Activated CD4-positive, alpha-beta memory T cell treated with anti-CD3 and anti-CD28 coated beads for 36 hours (primary cell): ENCODE data around the gene SLC48A1. TPM values are rescaled to one million over a fixed set of nuclear protein-coding genes. Genes with fewer than 3 reads are reported as not detected.

Source experiments
- CTCF ChIA-PET: fragments of 350-600 bp; sonication (Branson Sonifier 250); formaldehyde crosslinking; loops from one replicate; lab custom pipeline; 2021; ENCODE audit warnings: antibody characterized with exemption, inconsistent platforms; lab: Charles Lee
- POLR2A ChIA-PET: fragments of 350-600 bp; sonication (Branson Sonifier 250); formaldehyde crosslinking; loops from one replicate; lab custom pipeline; 2021; ENCODE audit warnings: antibody characterized with exemption; lab: Charles Lee
- DNase-seq: peaks from one replicate; pipeline ENCODE4 v3.0.0-alpha.2; 2020
- H3K27ac Mint-ChIP-seq: one replicate; pipeline ENCODE4 v1.8.0; 2021; ENCODE audit warnings: mixed read lengths
- H3K27me3 Mint-ChIP-seq: one replicate; pipeline ENCODE4 v1.8.0; 2021; ENCODE audit warnings: mixed read lengths
- H3K36me3 Mint-ChIP-seq: one replicate; pipeline ENCODE4 v1.8.0; 2021; ENCODE audit warnings: mixed read lengths
- H3K4me1 Mint-ChIP-seq: one replicate; pipeline ENCODE4 v1.8.0; 2021; ENCODE audit warnings: low read depth, mixed read lengths
- H3K4me3 Mint-ChIP-seq: one replicate; pipeline ENCODE4 v1.8.0; 2021; ENCODE audit warnings: mild to moderate bottlenecking, mixed read lengths
- H3K9me3 Mint-ChIP-seq: one replicate; pipeline ENCODE4 v1.8.0; 2021; ENCODE audit warnings: mixed read lengths
- intact Hi-C: fragments of 100-400 bp; cut with micrococcal nuclease; formaldehyde crosslinking; loops from one replicate; pipeline ENCODE4 v1.15.1; 2023
- total RNA-seq, 2 experiments: library from RNA; stranded (reverse); gene quantifications; one replicate each; pipeline ENCODE4 v1.2.3, GENCODE V29; 2021

Gene SLC48A1
- total RNA-seq, 2 experiments from 2014 or later, result 13.7 to 16.2 TPM

- Mint-ChIP-seq H3K4me3 (peak within 1 kb of the TSS; percentile 68), H3K27ac (no peak within 1 kb of the TSS), H3K27me3 (no peaks in the 10 kb centered on the region), H3K4me1 (peaks cover 46% of the 10 kb centered on the region), H3K36me3 (no peaks in the 10 kb centered on the region), H3K9me3 (no peaks in the 10 kb centered on the region)
- intact Hi-C loops, result loop anchor here (5.0 kb wide), 1 partner anchor 78 kb away; no protein-coding TSS in a partner anchor
- CTCF ChIA-PET, result interaction anchor here (0.9 to 14.4 kb wide), 13 partner anchors 9 to 127 kb away, joined by 3 to 361 read pairs (median 6); partner anchors contain the start of genes RPAP3 and SLC48A1
- DNase-seq, result peak; percentile 86
- POLR2A ChIA-PET, result interaction anchor here (1.0 to 1.1 kb wide), 2 partner anchors 18 to 74 kb away, joined by 3 to 4 read pairs; no protein-coding TSS in a partner anchor
Measured at GRCh38 chr12:47758834-47759690, 14.0 kb upstream of the SLC48A1 start, which contains the start of gene RAPGEF3. RAPGEF3 (minus strand) TSS chr12:47758880; CDS start chr12:47758556, 324 bp downstream.

DNA sequence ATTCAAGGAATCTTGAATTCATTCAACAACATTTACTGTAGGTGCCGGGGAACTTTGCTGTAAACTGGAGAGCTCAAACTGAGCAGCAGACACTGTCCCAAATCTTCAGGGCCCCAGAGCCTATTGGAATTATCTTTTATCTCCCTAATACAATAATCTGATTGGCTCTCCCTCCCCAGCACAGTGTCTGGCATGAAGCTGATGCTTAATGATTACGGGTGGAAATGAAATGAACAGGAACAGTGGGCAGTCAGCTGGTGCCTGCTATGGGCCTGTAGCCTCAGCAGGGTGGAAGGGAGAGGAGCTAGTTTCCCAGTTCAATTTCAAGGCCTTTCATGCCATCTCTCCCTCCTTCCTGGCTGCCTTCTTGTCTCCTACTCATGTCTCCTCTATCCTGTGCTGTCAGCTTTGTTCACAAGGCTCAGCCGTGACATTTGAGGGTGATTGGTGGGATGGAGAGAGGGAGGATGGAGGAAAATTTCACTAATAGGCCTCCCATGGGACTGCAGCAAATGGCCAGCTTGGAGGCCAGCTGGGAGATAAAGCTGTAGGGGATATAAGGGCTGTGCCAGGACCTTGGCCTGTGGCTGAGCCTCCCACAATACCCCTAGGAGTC is 10.1 kb upstream of the SLC48A1 start:
- intact Hi-C loops, result no loop called here
- CTCF ChIA-PET, result interaction anchor here (1.1 to 14.4 kb wide), 4 partner anchors 16 to 76 kb away, joined by 3 to 361 read pairs (median 8); no protein-coding TSS in a partner anchor
- Mint-ChIP-seq H3K4me1 (peaks cover 11% of the 10 kb centered on the region), H3K9me3 (no peaks in the 10 kb centered on the region), H3K4me3 (no peak overlapping the region), H3K27ac (no peak overlapping the region), H3K27me3 (no peaks in the 10 kb centered on the region), H3K36me3 (no peaks in the 10 kb centered on the region)
- no peak for DNase-seq
- POLR2A ChIA-PET, result interaction anchor here (0.9 kb wide), 1 partner anchor 14 kb away, joined by 3 read pairs; no protein-coding TSS in a partner anchor

- no peak for DNase-seq
- H3K27ac Mint-ChIP-seq, result no peak overlapping the region
- no peaks in the 10 kb centered on the region for H3K27me3 Mint-ChIP-seq
- H3K4me1 Mint-ChIP-seq, result peaks cover 6% of the 10 kb centered on the region
- POLR2A ChIA-PET, result interaction anchor here (0.9 kb wide), 1 partner anchor 14 kb away, joined by 3 read pairs; no protein-coding TSS in a partner anchor
- no peaks in the 10 kb centered on the region for H3K9me3 Mint-ChIP-seq
- no peak overlapping the region for H3K4me3 Mint-ChIP-seq
- CTCF ChIA-PET, result interaction anchor here (1.1 to 14.4 kb wide), 4 partner anchors 16 to 75 kb away, joined by 3 to 361 read pairs (median 8); no protein-coding TSS in a partner anchor
- intact Hi-C loops, result no loop called here
- no peaks in the 10 kb centered on the region for H3K36me3 Mint-ChIP-seq
Measured at GRCh38 chr12:47763481-47764346, 9.3 kb upstream of the SLC48A1 start.

DNA sequence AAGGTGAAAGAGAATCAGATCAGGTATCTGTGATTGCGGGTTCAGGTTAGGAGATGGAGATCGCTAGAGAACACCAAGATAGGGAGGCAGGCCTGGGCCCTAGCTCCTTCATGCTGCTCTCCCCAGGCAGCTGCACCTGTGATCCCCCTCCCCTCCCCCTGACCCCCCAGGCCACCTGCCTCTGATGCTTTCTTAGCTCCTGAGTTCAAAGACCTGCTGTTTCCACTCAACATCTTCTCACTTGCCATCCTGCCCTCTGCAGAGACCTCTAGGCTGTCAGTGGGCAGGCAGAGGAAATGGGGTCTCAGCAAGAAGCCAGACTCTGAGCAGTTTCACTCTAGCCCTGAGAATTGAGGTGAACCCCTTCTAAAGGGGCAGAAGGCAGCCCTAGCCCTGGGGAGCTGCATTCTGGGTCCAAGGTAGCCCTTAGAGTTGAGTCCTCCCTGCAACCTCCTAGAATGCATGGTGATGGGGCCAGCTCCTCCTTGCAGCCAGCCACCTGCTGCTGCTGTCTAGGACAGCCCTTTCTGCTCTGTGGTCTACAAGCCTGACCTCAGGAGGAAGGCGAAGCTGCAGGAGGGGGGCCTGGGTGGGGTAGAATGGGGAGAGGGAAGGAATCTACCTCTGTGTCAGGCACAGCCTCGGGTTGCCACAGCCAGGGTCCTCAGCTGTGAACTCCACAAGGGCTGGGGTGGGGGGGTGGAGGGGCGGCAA is 6.4 kb upstream of the SLC48A1 start:
- H3K36me3 Mint-ChIP-seq, result no peaks in the 10 kb centered on the region
- H3K4me1 Mint-ChIP-seq, result no peaks in the 10 kb centered on the region
- POLR2A ChIA-PET, result interaction anchor here (0.6 to 3.6 kb wide), 10 partner anchors 9 to 71 kb away, joined by 3 to 19 read pairs (median 3); no protein-coding TSS in a partner anchor
- CTCF ChIA-PET, result interaction anchor here (0.9 to 18.6 kb wide), 33 partner anchors 10 to 139 kb away, joined by 3 to 837 read pairs (median 7); partner anchors contain the start of genes ENDOU, RAPGEF3 and RPAP3
- H3K27me3 Mint-ChIP-seq, result no peaks in the 10 kb centered on the region
- no peak overlapping the region for H3K27ac Mint-ChIP-seq
- intact Hi-C loops, result loop anchor here (1.0 kb wide), 2 partner anchors 22 to 51 kb away; no protein-coding TSS in a partner anchor
- H3K4me3 Mint-ChIP-seq, result no peak overlapping the region
- no peak for DNase-seq
- H3K9me3 Mint-ChIP-seq, result no peaks in the 10 kb centered on the region

DNA sequence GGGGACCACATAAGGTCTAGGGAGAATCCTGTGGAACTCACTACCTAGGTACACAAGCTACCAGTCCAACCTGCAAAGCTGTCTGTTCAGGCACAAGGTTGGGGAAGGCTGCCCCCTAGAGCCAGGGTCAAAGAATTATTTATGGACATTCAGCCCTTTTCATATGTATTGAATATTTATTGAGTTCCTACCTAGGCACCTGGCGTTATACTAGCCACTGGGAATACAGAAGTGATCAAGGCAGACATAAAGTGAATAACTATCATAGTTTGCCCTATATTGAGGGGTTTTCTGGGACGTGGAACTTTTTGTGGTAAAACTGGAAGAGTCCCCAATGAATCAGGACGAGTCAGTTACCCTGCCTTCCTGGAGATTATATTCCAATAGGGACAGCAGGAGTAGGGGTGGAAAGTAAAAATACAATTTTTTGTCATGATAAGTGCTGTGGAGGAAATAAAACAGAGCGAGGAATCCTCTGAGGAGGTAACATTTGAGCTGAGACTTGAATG is 5.8 kb upstream of the SLC48A1 start:
- Mint-ChIP-seq H3K36me3 (no peaks in the 10 kb centered on the region), H3K4me1 (no peaks in the 10 kb centered on the region), H3K27me3 (no peaks in the 10 kb centered on the region), H3K9me3 (no peaks in the 10 kb centered on the region), H3K27ac (no peak overlapping the region), H3K4me3 (no peak overlapping the region)
- CTCF ChIA-PET, result interaction anchor here (0.7 to 18.6 kb wide), 34 partner anchors 9 to 139 kb away, joined by 3 to 837 read pairs (median 7); partner anchors contain the start of genes ENDOU, RAPGEF3 and RPAP3
- POLR2A ChIA-PET, result interaction anchor here (0.6 to 3.6 kb wide), 10 partner anchors 10 to 70 kb away, joined by 3 to 19 read pairs (median 3); no protein-coding TSS in a partner anchor
- DNase-seq, result peak; percentile 86
- intact Hi-C loops, result loop anchor here (1.0 kb wide), 2 partner anchors 23 to 52 kb away; no protein-coding TSS in a partner anchor

GRCh38 chr12:47768323-47768811 is 4.7 kb upstream of the SLC48A1 start:
- CTCF ChIA-PET, result interaction anchor here (0.6 to 18.6 kb wide), 21 partner anchors 8 to 1582 kb away, joined by 3 to 837 read pairs (median 8); partner anchors contain the start of genes ENDOU and RAPGEF3
- DNase-seq, result no peak
- Mint-ChIP-seq H3K27ac (no peak overlapping the region), H3K27me3 (no peaks in the 10 kb centered on the region), H3K4me3 (no peak overlapping the region), H3K4me1 (peaks cover 2% of the 10 kb centered on the region), H3K36me3 (no peaks in the 10 kb centered on the region), H3K9me3 (no peaks in the 10 kb centered on the region)
- POLR2A ChIA-PET, result interaction anchor here (0.8 to 3.6 kb wide), 3 partner anchors 13 to 27 kb away, joined by 3 to 19 read pairs (median 9); no protein-coding TSS in a partner anchor
- intact Hi-C loops, result no loop called here

GRCh38 chr12:47769234-47770085 is 3.6 kb upstream of the SLC48A1 start:
- Mint-ChIP-seq H3K9me3 (no peaks in the 10 kb centered on the region), H3K36me3 (no peaks in the 10 kb centered on the region), H3K4me3 (no peak overlapping the region), H3K27me3 (no peaks in the 10 kb centered on the region), H3K4me1 (peaks cover 8% of the 10 kb centered on the region), H3K27ac (no peak overlapping the region)
- POLR2A ChIA-PET, result interaction anchor here (0.9 kb wide), 1 partner anchor 36 kb away, joined by 3 read pairs; no protein-coding TSS in a partner anchor
- CTCF ChIA-PET, result interaction anchor here (0.6 to 18.6 kb wide), 15 partner anchors 8 to 117 kb away, joined by 3 to 837 read pairs (median 5); partner anchors contain the start of gene RAPGEF3
- intact Hi-C loops, result no loop called here
- DNase-seq, result no peak

- DNase-seq, result no peak
- POLR2A ChIA-PET, result no interaction called here
- Mint-ChIP-seq H3K4me3 (no peak overlapping the region), H3K9me3 (no peaks in the 10 kb centered on the region), H3K27me3 (no peaks in the 10 kb centered on the region), H3K4me1 (peaks cover 14% of the 10 kb centered on the region), H3K27ac (no peak overlapping the region), H3K36me3 (no peaks in the 10 kb centered on the region)
- CTCF ChIA-PET, result interaction anchor here (0.6 to 18.6 kb wide), 10 partner anchors 9 to 117 kb away, joined by 3 to 837 read pairs (median 13); partner anchors contain the start of gene RAPGEF3
- intact Hi-C loops, result no loop called here
Measured at GRCh38 chr12:47770086-47770726, 2.8 kb upstream of the SLC48A1 start.

GRCh38 chr12:47771304-47771703 is 1.7 kb upstream of the SLC48A1 start:
- H3K27me3 Mint-ChIP-seq, result no peaks in the 10 kb centered on the region
- no peak for DNase-seq
- H3K36me3 Mint-ChIP-seq, result no peaks in the 10 kb centered on the region
- peaks cover 18% of the 10 kb centered on the region for H3K4me1 Mint-ChIP-seq
- H3K27ac Mint-ChIP-seq, result no peak overlapping the region
- intact Hi-C loops, result no loop called here
- ChIA-PET CTCF (interaction anchor here (2.0 to 18.6 kb wide), 5 partner anchors 8 to 64 kb away, joined by 6 to 837 read pairs (median 117); partner anchors contain the start of gene RAPGEF3), POLR2A (no interaction called here)
- no peaks in the 10 kb centered on the region for H3K9me3 Mint-ChIP-seq
- no peak overlapping the region for H3K4me3 Mint-ChIP-seq
